VCaP (cell line): ENCODE results near the gene KCTD16.

Experiments used
- H3K27ac ChIP-seq: fragments of 450-650 bp; 2 replicates; pipeline ENCODE4 v1.5.1; 2017
- TF ChIP-seq, protein P1 (sequence below): fragments of 450-650 bp; conservative IDR thresholded peaks from 2 replicates; pipeline ENCODE4 v1.5.1; 2017; ENCODE audit warnings: mild to moderate bottlenecking, moderate library complexity

KCTD16 gene

DNA sequence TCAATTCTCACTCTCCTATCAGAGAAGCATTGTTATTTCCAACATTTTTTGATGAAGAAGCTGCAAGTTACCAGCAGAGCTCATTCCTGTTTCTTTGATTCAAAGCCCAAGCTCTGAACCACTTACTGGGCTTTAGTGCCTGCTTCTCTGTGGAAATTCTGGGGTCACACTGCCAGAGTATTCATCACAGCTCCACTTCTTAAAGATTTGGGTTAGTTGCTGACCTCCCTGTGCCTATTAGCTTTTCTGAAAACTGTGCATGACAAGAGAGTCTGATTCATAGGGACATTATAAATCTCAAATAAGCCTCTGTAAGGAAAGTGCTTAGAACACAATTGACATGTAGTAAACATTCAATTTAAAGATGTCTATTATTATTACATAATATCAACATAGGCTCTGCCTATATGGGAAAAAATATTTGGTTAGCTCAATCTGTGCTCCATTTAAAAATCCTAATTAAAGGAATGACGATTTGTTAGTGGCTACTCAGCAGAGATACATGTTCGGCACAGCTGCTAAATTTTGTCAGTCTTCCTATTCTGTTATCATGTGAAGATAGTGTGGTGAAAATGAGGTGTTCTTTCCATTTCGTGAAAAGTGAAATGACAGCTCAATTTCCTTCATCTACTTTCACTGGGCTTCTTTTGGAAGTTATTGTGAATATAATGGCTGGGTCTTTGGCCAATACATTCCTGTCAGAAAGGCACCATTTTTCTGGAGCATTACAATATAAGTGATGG lies 293.0 kb downstream of the KCTD16 start:
- TF ChIP-seq, protein P1, sequence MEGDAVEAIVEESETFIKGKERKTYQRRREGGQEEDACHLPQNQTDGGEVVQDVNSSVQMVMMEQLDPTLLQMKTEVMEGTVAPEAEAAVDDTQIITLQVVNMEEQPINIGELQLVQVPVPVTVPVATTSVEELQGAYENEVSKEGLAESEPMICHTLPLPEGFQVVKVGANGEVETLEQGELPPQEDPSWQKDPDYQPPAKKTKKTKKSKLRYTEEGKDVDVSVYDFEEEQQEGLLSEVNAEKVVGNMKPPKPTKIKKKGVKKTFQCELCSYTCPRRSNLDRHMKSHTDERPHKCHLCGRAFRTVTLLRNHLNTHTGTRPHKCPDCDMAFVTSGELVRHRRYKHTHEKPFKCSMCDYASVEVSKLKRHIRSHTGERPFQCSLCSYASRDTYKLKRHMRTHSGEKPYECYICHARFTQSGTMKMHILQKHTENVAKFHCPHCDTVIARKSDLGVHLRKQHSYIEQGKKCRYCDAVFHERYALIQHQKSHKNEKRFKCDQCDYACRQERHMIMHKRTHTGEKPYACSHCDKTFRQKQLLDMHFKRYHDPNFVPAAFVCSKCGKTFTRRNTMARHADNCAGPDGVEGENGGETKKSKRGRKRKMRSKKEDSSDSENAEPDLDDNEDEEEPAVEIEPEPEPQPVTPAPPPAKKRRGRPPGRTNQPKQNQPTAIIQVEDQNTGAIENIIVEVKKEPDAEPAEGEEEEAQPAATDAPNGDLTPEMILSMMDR, result no peak
- no peak overlapping the region for H3K27ac ChIP-seq

DNA sequence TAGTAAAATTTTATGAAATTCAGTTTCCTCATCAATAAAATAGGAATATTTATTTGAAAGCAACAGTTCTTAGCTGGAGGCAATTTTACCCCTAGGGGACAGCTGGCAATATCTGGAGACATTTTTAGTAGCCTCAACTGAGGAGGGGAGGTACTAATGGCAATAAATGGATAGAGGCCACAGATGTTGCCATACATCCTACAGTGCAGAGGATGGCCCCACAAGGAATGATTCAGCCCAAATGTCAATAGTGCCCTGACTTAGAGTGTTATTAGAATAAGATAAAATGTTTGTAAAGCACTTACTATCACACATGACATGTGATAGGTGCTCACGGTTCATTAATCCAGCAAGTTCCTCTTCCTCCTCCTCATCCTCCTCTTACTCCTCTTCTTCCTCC lies 293.6 kb downstream of the KCTD16 start:
- H3K27ac ChIP-seq, result no peak overlapping the region
- TF ChIP-seq, protein P1, result no peak

DNA sequence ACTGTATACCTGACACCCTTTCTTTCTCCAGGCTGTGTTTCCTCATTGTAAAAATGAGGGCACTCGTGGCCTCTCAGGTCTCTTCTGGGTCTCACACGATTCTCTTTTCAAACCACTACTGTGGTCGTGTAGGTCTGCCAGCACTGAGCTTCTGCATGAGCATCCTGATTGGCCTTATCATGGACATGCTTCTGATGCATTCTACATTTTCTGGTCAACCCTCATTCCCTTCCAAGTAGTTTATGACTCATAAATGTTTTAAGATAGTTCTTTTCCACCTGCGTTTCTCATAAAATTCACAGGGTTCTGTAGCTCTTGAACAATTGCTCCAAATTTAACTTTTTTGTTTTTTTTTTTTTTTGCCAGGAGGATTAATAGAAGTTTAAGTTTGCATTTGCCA lies 294.8 kb downstream of the KCTD16 start:
- TF ChIP-seq, protein P1, result no peak
- no peak overlapping the region for H3K27ac ChIP-seq

DNA sequence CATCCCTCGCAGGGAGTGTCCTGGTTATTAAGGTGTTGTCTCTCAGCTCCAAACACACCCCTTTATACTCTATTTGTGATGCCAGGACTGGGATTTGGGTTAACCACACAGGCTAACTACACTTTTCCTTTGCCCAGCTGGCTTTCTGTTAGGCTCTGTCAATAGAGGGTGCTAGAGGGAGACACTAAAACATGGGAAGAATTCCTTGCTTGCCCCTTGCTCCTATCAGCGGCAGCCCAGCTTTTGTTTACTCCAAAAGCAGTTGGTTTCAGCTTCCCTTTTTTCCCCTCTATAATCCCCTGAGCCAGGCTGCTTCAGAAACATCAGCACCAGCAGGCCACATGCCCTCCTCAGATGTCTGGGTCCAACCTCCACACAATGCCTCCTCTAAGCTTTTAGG lies 297.1 kb downstream of the KCTD16 start:
- peak overlapping the region; percentile 39; the same call in 1 of the 2 replicates for H3K27ac ChIP-seq
- TF ChIP-seq, protein P1, result peak; percentile 77

DNA sequence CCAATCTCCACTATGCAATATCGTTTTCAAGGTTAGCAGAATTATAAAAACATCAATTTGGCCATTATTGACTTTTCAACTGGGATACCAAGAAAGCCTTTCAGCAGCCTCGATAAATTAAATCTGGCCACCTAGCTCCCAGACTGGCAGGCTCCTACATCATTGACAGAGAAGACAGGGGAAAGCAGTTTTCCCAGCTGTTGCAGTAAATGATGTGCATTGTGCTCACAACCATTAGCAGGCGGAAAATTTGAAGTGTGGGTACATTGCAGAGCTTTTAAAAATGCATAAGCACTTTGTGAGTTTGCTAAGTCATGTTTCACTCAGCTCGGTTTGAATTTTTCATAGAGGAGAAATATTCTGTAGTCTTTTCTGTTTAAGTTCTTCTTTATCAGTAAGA lies 297.9 kb downstream of the KCTD16 start:
- TF ChIP-seq, protein P1, result no peak
- no peak overlapping the region for H3K27ac ChIP-seq

DNA sequence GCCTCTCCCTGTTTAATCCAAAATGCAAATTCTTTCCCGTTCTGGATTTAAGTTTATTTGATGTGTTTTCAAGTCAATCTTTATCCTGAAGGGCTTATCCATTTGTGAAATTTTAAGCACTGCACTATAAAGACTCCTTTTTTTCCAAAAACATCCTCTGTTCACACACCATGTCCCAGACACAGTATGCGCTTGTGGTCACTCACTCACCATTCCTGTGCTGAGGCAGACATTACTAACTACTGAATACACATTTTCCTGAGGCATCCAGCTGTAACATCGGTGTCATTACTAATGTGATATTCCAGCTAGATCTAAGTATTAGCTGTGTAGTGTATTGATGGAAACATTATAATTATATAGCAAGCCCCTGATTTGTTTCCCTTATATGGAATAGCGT lies 298.4 kb downstream of the KCTD16 start:
- H3K27ac ChIP-seq, result no peak overlapping the region
- TF ChIP-seq, protein P1, result no peak

DNA sequence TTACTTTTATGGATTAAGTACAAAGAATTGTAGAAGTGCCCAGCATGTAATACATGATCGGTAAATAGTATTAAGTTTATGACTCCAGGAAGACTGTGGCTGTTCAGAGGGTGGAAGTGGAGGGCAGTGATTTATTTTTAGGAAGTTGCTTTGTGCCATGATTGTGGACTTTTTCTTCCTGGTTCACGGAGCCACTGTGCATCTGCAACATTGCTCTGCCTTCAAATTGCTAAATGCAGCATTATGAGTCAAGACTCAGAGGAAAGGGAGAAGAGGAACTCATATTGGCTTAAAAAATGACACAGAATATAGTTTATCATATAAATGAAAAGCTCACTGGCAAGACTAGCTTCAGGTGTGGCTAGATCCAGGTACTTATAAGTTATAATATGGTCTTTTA lies 301.5 kb downstream of the KCTD16 start:
- TF ChIP-seq, protein P1, result no peak
- no peak overlapping the region for H3K27ac ChIP-seq
